Brain microvascular endothelial cell (primary cell): ENCODE results near the gene HOXA2.

ENCODE experiments used
- DNase-seq: peaks from one replicate; pipeline ENCODE4 v3.0.0-alpha.2; 2020
- H3K27ac ChIP-seq: fragments of 250-450 bp; sonication (Bioruptor Pico); 2 replicates; pipeline ENCODE4 v1.5.1; 2020; ENCODE audit warnings: mild to moderate bottlenecking, moderate library complexity
- H3K27me3 ChIP-seq: fragments of 250-450 bp; sonication (Bioruptor Pico); replicated peaks from 2 replicates; pipeline ENCODE4 v1.5.1; 2020; ENCODE audit warnings: mild to moderate bottlenecking
- H3K36me3 ChIP-seq: fragments of 250-450 bp; sonication (Bioruptor Pico); replicated peaks from 2 replicates; pipeline ENCODE4 v1.5.1; 2020; ENCODE audit warnings: mild to moderate bottlenecking
- H3K4me3 ChIP-seq: 2 replicates; pipeline ENCODE4 v1.5.1; 2011; ENCODE audit warnings: low read depth, mild to moderate bottlenecking, control low read depth, low read length, moderate library complexity
- in situ Hi-C: cut with HindIII; loops from 2 replicates; pipeline ENCODE4 v1.10.0; 2017; ENCODE audit warnings: low sequenced_read_pairs, low pct_ligation_motif_present
- TF ChIP-seq, protein P1 (sequence below): IDR thresholded peaks from 2 replicates; pipeline ENCODE4 v1.5.1; 2011; ENCODE audit warnings: low read depth, mild to moderate bottlenecking, moderate library complexity, low read length, control low read depth, inconsistent platforms; ENCODE audit errors: missing control alignments

HOXA2 gene

GRCh38 chr7:27064661-27065060 is 37.8 kb downstream of the HOXA2 start:
- Histone ChIP-seq H3K4me3 (no peak overlapping the region), H3K36me3 (no peaks in the 10 kb centered on the region), H3K27ac (no peak overlapping the region), H3K27me3 (no peaks in the 10 kb centered on the region)
- TF ChIP-seq, protein P1, sequence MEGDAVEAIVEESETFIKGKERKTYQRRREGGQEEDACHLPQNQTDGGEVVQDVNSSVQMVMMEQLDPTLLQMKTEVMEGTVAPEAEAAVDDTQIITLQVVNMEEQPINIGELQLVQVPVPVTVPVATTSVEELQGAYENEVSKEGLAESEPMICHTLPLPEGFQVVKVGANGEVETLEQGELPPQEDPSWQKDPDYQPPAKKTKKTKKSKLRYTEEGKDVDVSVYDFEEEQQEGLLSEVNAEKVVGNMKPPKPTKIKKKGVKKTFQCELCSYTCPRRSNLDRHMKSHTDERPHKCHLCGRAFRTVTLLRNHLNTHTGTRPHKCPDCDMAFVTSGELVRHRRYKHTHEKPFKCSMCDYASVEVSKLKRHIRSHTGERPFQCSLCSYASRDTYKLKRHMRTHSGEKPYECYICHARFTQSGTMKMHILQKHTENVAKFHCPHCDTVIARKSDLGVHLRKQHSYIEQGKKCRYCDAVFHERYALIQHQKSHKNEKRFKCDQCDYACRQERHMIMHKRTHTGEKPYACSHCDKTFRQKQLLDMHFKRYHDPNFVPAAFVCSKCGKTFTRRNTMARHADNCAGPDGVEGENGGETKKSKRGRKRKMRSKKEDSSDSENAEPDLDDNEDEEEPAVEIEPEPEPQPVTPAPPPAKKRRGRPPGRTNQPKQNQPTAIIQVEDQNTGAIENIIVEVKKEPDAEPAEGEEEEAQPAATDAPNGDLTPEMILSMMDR: no peak
- no peak for DNase-seq
- in situ Hi-C loops: no loop called here

DNA sequence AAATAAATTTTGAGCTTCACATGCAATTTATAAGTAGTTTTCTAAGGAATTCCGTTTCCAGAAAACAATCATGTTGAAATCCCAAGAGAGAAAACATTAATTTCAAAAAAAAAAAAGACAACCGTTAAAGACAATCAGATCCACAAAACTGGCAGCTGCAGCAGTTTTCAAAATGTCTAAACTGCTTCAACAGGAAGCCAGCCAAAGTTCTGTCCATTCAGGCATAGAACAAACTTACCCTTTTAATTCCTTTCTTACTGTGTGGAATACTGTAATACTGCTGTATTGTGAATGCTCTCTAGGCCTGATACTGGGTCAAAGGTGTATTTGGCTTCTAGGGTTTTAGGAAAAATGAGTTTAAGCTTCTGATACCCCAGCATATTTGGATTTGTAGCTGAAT is 38.3 kb downstream of the HOXA2 start:
- Histone ChIP-seq H3K27ac (no peak overlapping the region), H3K4me3 (no peak overlapping the region), H3K27me3 (no peaks in the 10 kb centered on the region), H3K36me3 (no peaks in the 10 kb centered on the region)
- no peak for DNase-seq
- in situ Hi-C loops: no loop called here
- TF ChIP-seq, protein P1: no peak

DNA sequence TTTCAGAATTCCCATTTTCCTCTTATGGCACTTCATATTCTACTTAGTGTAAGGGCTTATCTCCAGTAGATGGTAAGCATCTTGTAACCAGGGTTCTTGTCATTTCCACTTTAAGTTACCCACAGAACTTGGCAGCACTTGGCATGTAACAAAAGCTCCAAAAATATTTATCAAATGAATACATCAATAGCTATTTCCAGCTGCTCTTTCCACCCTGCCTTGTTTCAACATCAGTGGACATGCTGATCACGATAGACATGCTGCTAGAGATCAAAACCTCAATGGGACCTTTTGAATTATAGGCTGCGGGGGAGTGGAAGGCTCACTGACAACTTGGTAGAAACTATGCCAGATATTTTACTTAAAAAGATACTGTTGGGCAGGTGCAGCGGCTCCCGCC is 39.5 kb downstream of the HOXA2 start:
- Histone ChIP-seq H3K4me3 (no peak overlapping the region), H3K36me3 (no peaks in the 10 kb centered on the region), H3K27ac (no peak overlapping the region), H3K27me3 (no peaks in the 10 kb centered on the region)
- no peak for DNase-seq
- TF ChIP-seq, protein P1: no peak
- in situ Hi-C loops: no loop called here

DNA sequence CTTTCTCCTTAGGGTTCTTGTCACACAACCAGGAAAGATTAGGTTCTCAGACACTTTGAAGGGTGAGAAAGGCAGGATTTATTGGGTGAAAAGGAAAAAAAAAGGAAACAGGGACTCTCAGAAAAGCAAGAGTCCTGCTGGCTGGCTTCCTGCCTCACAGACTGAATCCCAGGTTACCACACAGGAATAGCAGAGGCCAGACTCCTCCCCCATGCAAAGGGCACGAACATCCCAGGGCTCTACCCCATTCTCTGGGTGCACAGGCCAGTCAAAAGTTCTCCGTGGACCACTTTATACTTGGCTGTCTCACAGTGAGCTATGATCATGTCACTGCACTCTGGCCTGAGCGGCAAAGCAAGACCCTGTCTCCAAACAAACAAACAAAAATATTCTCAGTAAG is 49.3 kb downstream of the HOXA2 start:
- TF ChIP-seq, protein P1: no peak
- H3K27ac ChIP-seq: no peak overlapping the region
- in situ Hi-C loops: no loop called here
- H3K4me3 ChIP-seq: no peak overlapping the region
- no peaks in the 10 kb centered on the region for H3K27me3 ChIP-seq
- no peaks in the 10 kb centered on the region for H3K36me3 ChIP-seq
- no peak for DNase-seq

DNA sequence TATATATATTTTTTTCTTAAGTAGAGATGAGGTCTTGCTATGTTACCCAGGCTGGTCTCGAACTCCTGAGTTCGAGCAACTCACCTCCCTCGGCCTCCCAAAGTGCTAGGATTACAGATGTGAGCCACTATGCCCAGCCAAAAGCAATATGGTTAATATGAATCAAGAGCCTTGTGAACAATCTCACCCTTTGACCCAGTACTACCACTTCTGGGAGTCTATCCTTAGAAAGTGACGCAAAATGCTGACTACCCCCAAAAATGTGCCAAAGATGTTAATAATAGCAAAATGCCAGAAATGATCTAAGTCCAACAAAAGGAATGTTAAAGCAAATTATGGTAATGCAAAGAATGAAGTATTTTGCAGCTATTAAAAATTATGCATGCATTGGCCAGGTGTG is 51.0 kb downstream of the HOXA2 start:
- Histone ChIP-seq H3K27me3 (no peaks in the 10 kb centered on the region), H3K4me3 (no peak overlapping the region), H3K36me3 (no peaks in the 10 kb centered on the region), H3K27ac (no peak overlapping the region)
- TF ChIP-seq, protein P1: no peak
- DNase-seq: no peak
- in situ Hi-C loops: no loop called here
